Natural killer cell (primary cell): ENCODE results near the gene ZNF420. TPM values are rescaled to one million over a fixed set of nuclear protein-coding genes. Genes with fewer than 3 reads are reported as not detected.

Source experiments
- ATAC-seq, 3 donors: fragments of 150-1000 bp in 2 of 3; fragments of 200-7000 bp in 1 of 3; cut with Tn5 transposase; 1 replicate in 1 of 3; 2 replicates in 2 of 3; pipeline ENCODE4 v1.10.0; 2021; ENCODE audit warnings: mild to moderate bottlenecking in 2 of 3, moderate library complexity in 2 of 3
- DNase-seq, 2 donors: peaks; one replicate each; pipeline versions ENCODE4 v3.0.0 to v3.0.0-alpha.2; 2013 to 2021; ENCODE audit warnings: mixed read lengths in 1 of 2
- H3K27ac ChIP-seq: one replicate; pipeline ENCODE4 v1.5.1; 2013; ENCODE audit warnings: mild to moderate bottlenecking, low read length
- H3K27me3 ChIP-seq: one replicate; pipeline ENCODE4 v1.6.1; 2013; ENCODE audit warnings: low read length; ENCODE audit not compliant: control insufficient read depth, insufficient read depth
- H3K36me3 ChIP-seq: one replicate; pipeline ENCODE4 v1.6.1; 2013; ENCODE audit warnings: low read length; ENCODE audit not compliant: control insufficient read depth, insufficient read depth
- H3K4me1 ChIP-seq: one replicate; pipeline ENCODE4 v1.6.1; 2013; ENCODE audit warnings: low read length; ENCODE audit not compliant: control insufficient read depth, insufficient read depth
- H3K4me3 ChIP-seq: one replicate; pipeline ENCODE4 v1.5.1; 2013; ENCODE audit warnings: low read length
- H3K9me3 ChIP-seq: one replicate; pipeline ENCODE4 v1.6.1; 2013; ENCODE audit warnings: low read length; ENCODE audit not compliant: control insufficient read depth, insufficient read depth
- H3K27ac Mint-ChIP-seq, 2 donors: one replicate each; pipeline ENCODE4 v1.8.0; 2022; ENCODE audit warnings: mild to moderate bottlenecking in 2 of 2, mixed read lengths in 2 of 2, moderate library complexity in 1 of 2
- H3K27me3 Mint-ChIP-seq, 2 donors: one replicate each; pipeline ENCODE4 v1.8.0; 2022; ENCODE audit warnings: low read depth in 2 of 2, mixed read lengths in 2 of 2
- H3K36me3 Mint-ChIP-seq: one replicate; pipeline ENCODE4 v1.8.0; 2022; ENCODE audit warnings: mixed read lengths
- H3K4me1 Mint-ChIP-seq, 2 donors: one replicate each; pipeline ENCODE4 v1.8.0; 2022; ENCODE audit warnings: mixed read lengths in 2 of 2
- H3K4me3 Mint-ChIP-seq: one replicate; pipeline ENCODE4 v1.8.0; 2022; ENCODE audit warnings: mild to moderate bottlenecking, moderate library complexity, mixed read lengths
- H3K9me3 Mint-ChIP-seq, 2 donors: one replicate each; pipeline ENCODE4 v1.8.0; 2022; ENCODE audit warnings: mixed read lengths in 2 of 2
- CTCF ChIP-seq: fragments of 200-600 bp; IDR thresholded peaks from one replicate; pipeline ENCODE4 v1.8.0; 2022; ENCODE audit warnings: antibody characterized with exemption
- WGBS: methylation state at CpG from one replicate; pipeline ENCODE4 v1.1.7; 2013; ENCODE audit warnings: missing lambda C conversion rate; ENCODE audit not compliant: insufficient coverage; 5-methylcytosine and 5-hydroxymethylcytosine counted together
- intact Hi-C: fragments of 100-400 bp; cut with micrococcal nuclease; formaldehyde crosslinking; loops from one replicate; pipeline ENCODE4 v1.14.2; 2022
- total RNA-seq, 4 donors: library from RNA; stranded (reverse); fragments of 120-200 nt in 1 of 4; gene quantifications; one replicate each; pipeline versions ENCODE4 v1.2.3 to v1.2.4, GENCODE V29; 2013 to 2022

The ZNF420 gene
- 10 to 100 TPM in 2 of 3 donors, 1 to 10 TPM in 1; 6.4 to 15.6 (median 10.2) TPM for total RNA-seq
- 25.5 TPM for total RNA-seq (2013)

DNA sequence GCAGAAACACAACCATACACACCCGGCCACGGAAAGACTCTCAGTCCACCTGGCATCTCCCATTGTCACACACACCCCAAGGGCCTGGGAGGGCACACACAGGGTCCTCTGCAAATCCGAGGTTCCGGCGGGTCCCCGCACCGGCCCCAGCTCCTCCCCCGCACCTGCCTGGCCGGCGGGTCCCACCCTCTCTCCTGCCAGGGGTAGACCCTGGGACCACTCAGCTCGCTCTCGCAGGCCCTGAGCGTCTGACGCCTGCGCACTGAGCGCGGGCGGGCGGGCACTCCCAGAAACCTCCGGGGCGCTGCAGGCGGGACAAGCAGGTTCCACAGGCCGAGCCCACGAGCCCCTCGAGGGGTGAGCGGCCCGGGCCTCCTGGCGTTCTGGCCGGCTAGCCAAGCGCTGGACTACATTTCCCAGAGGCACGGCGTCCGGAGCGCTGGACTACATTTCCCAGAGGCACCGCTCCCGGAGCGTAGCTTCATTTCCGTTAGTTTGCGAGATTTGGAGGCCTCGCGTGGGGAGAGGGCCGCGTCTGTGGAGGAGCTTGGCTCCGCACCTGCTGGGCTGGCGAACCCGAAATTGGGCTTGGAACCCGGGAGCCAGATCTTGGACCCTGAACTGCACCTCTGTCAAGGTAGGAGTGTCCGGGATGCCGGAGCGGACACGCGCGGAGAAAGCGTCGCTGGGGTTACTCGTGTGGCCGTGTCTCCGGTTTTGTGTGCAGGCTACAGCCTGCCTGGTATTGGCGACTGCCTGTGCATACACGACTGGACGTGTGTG lies at the start of gene ZNF420:
Gene ZNF420 (plus strand): TSS at position 500 of the 783 bp plus-strand sequence. CDS start 10,686 bp downstream, outside the sequence.
- Histone ChIP-seq H3K27ac (peak within 1 kb of the TSS; percentile 77), H3K27me3 (no peaks in the 10 kb centered on the region), H3K9me3 (peaks cover 8% of the 10 kb centered on the region), H3K4me3 (peak within 1 kb of the TSS; percentile 83), H3K4me1 (peaks cover 8% of the 10 kb centered on the region), H3K36me3 (peaks cover 3% of the 10 kb centered on the region)
- H3K4me3 Mint-ChIP-seq: peak within 1 kb of the TSS; percentile 100
- DNase-seq (peak; percentile 82 to 94), ATAC-seq (peak; percentile 90 to 96 (median 93))
- no peak for TF ChIP-seq CTCF
- H3K27me3 Mint-ChIP-seq: no peaks in the 10 kb centered on the region
- intact Hi-C loops: loop anchor here (1.0 to 2.0 kb wide), 6 partner anchors 94 to 305 kb away; partner anchors contain the start of genes ZNF383, ZNF527, ZNF568 and ZNF585A
- WGBS: under 1% methylated on average over 61 of the region's 61 CpGs
- peak within 1 kb of the TSS; percentile 96 to 97 for H3K27ac Mint-ChIP-seq
- peaks cover 32 to 37% of the 10 kb centered on the region in 2 donors for H3K4me1 Mint-ChIP-seq
- peaks cover 11% of the 10 kb centered on the region for H3K36me3 Mint-ChIP-seq
- peaks cover 2 to 6% of the 10 kb centered on the region in 2 donors for H3K9me3 Mint-ChIP-seq

DNA sequence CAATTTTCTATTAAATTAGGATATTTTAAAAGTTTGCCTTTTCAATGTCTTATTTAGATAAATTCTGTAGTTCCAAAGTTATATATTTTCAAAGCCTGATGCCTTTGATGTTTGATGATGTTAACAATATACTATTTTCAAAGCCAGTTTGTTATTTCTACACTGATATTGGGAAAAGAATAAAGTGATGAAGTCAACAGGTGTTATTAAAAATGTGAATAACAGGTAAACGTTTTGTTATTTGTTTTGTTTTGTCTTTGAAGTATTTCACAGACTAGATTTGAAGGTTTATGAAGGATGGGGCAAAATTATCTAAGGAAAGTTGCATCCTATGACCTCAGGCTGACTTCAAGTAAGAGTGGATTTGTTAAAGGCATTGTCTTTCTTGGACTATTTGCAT lies 33.1 kb upstream of the ZNF420 start:
- H3K36me3 ChIP-seq: no peaks in the 10 kb centered on the region
- Mint-ChIP-seq H3K4me3 (no peak overlapping the region), H3K4me1 (no peaks in the 10 kb centered on the region), H3K27me3 (no peaks in the 10 kb centered on the region), H3K9me3 (peaks cover 13 to 16% of the 10 kb centered on the region in 2 donors), H3K27ac (no peak overlapping the region), H3K36me3 (peaks cover 20% of the 10 kb centered on the region)
- WGBS: 33% methylated on average over 1 of the region's 1 CpG
- no peak overlapping the region for H3K27ac ChIP-seq
- DNase-seq (no peak), ATAC-seq (no peak)
- no peak for TF ChIP-seq CTCF
- no peaks in the 10 kb centered on the region for H3K27me3 ChIP-seq
- H3K9me3 ChIP-seq: peaks cover 4% of the 10 kb centered on the region
- H3K4me1 ChIP-seq: no peaks in the 10 kb centered on the region
- no peak overlapping the region for H3K4me3 ChIP-seq
- intact Hi-C loops: no loop called here

- Histone ChIP-seq H3K36me3 (no peaks in the 10 kb centered on the region), H3K27me3 (no peaks in the 10 kb centered on the region), H3K9me3 (peaks cover 63% of the 10 kb centered on the region), H3K4me1 (no peaks in the 10 kb centered on the region), H3K4me3 (no peak overlapping the region), H3K27ac (no peak overlapping the region)
- intact Hi-C loops: no loop called here
- TF ChIP-seq CTCF: no peak
- H3K27ac Mint-ChIP-seq: no peak overlapping the region
- peaks cover 18 to 36% of the 10 kb centered on the region in 2 donors for H3K9me3 Mint-ChIP-seq
- 95% methylated on average over 22 of the region's 22 CpGs for WGBS
- H3K4me1 Mint-ChIP-seq: no peaks in the 10 kb centered on the region
- DNase-seq (no peak), ATAC-seq (no peak)
- no peak overlapping the region for H3K4me3 Mint-ChIP-seq
- H3K27me3 Mint-ChIP-seq: no peaks in the 10 kb centered on the region
- peaks cover 18% of the 10 kb centered on the region for H3K36me3 Mint-ChIP-seq
These were observed 22.9 kb upstream of the ZNF420 start for GRCh38 chr19:37055330-37055729.
